ENCODE measurements around the gene ADI1. TPM values are rescaled to one million over a fixed set of nuclear protein-coding genes. Genes with fewer than 3 reads are reported as not detected.

Gene ADI1
- total and polyA plus RNA-seq, 10 of the 15 experiments (the other 5 are each of a cell fraction or from before 2014, with no cell fraction given), result 4.4 to 78.7 (median 17.2) TPM

GRCh38 chr2:3465328-3465727, 54.0 kb downstream of the ADI1 start (continued):
- TF ChIP-seq SKIL (IDR thresholded peaks at IDR 0.05; ENCODE audit: low read depth, poor library complexity, severe bottlenecking) (no peak), REST (IDR thresholded peaks at IDR 0.05; ENCODE audit: low read depth, low read length) (no peak), EP300 (IDR thresholded peaks at IDR 0.05; ENCODE audit: borderline replicate concordance in 1 of 2, control insufficient read depth in 1 of 2, low read depth in 2 of 2, low read length in 2 of 2) (no peak), ZBTB40 (IDR thresholded peaks at IDR 0.05; ENCODE audit: borderline replicate concordance) (no peak), SREBF2 (IDR thresholded peaks at IDR 0.05; ENCODE audit: low read length) (no peak), SMAD1 (IDR thresholded peaks at IDR 0.05; ENCODE audit: low read depth, partially characterized antibody) (no peak)
